HepG2 (cell line): Measurements from ENCODE around the gene OGFOD3. TPM values are rescaled to one million over a fixed set of nuclear protein-coding genes. Genes with fewer than 3 reads are reported as not detected.
A peak's percentile ranks its signal among the peaks of the same experiment; 100 is the strongest.

Experiments
- CSRNP1 ChIP-seq: sonication (generic); formaldehyde crosslinking; IDR thresholded peaks from 2 replicates; pipeline ENCODE4 v1.8.1; 2023; ENCODE audit warnings: mild to moderate bottlenecking, missing genetic modification reagents
- KDM5A ChIP-seq: fragments of 200-600 bp; sonication (generic); IDR thresholded peaks from 2 replicates; pipeline ENCODE4 v1.7.0; 2018; ENCODE audit warnings: antibody characterized with exemption, mild to moderate bottlenecking, low read length, borderline replicate concordance
- NFIB ChIP-seq: sonication (generic); formaldehyde crosslinking; IDR thresholded peaks from 2 replicates; pipeline ENCODE4 v1.9.0; 2021; ENCODE audit warnings: missing genetic modification reagents, mild to moderate bottlenecking, borderline replicate concordance
- NR2C2 ChIP-seq: sonication (generic); formaldehyde crosslinking; IDR thresholded peaks from 2 replicates; pipeline ENCODE4 v1.4.0; 2020; ENCODE audit warnings: missing genetic modification reagents, mild to moderate bottlenecking, moderate library complexity, borderline replicate concordance
- POGK ChIP-seq: sonication (generic); formaldehyde crosslinking; conservative IDR thresholded peaks from 2 replicates; pipeline ENCODE4 v1.8.0; 2022; ENCODE audit warnings: mild to moderate bottlenecking, moderate library complexity, missing genetic modification reagents
- REL ChIP-seq: sonication (generic); formaldehyde crosslinking; conservative IDR thresholded peaks from 2 replicates; pipeline ENCODE4 v1.8.0; 2022; ENCODE audit warnings: mild to moderate bottlenecking, missing genetic modification reagents, moderate library complexity
- SNAI1 ChIP-seq: sonication (generic); formaldehyde crosslinking; IDR thresholded peaks from 2 replicates; pipeline ENCODE4 v1.5.0; 2020; ENCODE audit warnings: mild to moderate bottlenecking, missing genetic modification reagents, borderline replicate concordance
- ZNF124 ChIP-seq: sonication (generic); formaldehyde crosslinking; IDR thresholded peaks from 2 replicates; pipeline ENCODE4 v1.4.0; 2020; ENCODE audit warnings: missing genetic modification reagents
- ZNF160 ChIP-seq: sonication (generic); formaldehyde crosslinking; IDR thresholded peaks from 2 replicates; pipeline ENCODE4 v1.8.0; 2022; ENCODE audit warnings: mild to moderate bottlenecking, inconsistent platforms, missing genetic modification reagents
- ZNF687 ChIP-seq: sonication (generic); formaldehyde crosslinking; IDR thresholded peaks from 2 replicates; pipeline ENCODE4 v1.5.1; 2020; ENCODE audit warnings: mild to moderate bottlenecking, missing genetic modification reagents, moderate library complexity
- polyA plus RNA-seq, 8 experiments: library from polyadenylated mRNA; depleted of rRNA in 3 of 8; stranded (reverse) in 7 of 8; unstranded in 1 of 8; fragments of >200 nt; fragmentation: Illumina TruSeq in 4 of 8; extraction: Trizol in 4 of 8; gene quantifications; 2 replicates each; pipeline versions ENCODE4 v1.2.1 to v1.2.3, GENCODE V29; 2011 to 2016; ENCODE audit warnings: low read depth in 4 of 8, missing spikeins in 1 of 8, mixed read lengths in 1 of 8; ENCODE audit not compliant: insufficient read depth in 1 of 8
- total RNA-seq, 5 experiments: library from RNA; depleted of rRNA; stranded (reverse); fragments of >200 nt; fragmentation: Illumina TruSeq; extraction: Trizol; gene quantifications; 2 replicates each; pipeline ENCODE4 v1.2.3, GENCODE V29; 2016; ENCODE audit warnings: low read depth in 1 of 5
- TF ChIP-seq, protein P1 (sequence below): sonication (generic); formaldehyde crosslinking; IDR thresholded peaks from 2 replicates; pipeline ENCODE4 v1.4.0; 2020; ENCODE audit warnings: missing genetic modification reagents
- TF ChIP-seq, protein P2 (sequence below), 2 experiments: sonication (generic) in 1 of 2; formaldehyde crosslinking in 1 of 2; IDR thresholded peaks; 2 replicates each; pipeline versions ENCODE4 v1.4.0 to v1.6.1; 2016 to 2020; ENCODE audit warnings: borderline replicate concordance in 1 of 2, low read depth in 1 of 2, mild to moderate bottlenecking in 1 of 2, missing genetic modification reagents in 1 of 2

The OGFOD3 gene
- total and polyA plus RNA-seq, 2 of the 13 experiments (the other 11 are each of a cell fraction or from before 2014, with no cell fraction given): 40.0 to 42.1 TPM

GRCh38 chr17:82418001-82418986 is at the start of gene OGFOD3, which contains the start of gene HEXD (continued):
- TF ChIP-seq, protein P1, sequence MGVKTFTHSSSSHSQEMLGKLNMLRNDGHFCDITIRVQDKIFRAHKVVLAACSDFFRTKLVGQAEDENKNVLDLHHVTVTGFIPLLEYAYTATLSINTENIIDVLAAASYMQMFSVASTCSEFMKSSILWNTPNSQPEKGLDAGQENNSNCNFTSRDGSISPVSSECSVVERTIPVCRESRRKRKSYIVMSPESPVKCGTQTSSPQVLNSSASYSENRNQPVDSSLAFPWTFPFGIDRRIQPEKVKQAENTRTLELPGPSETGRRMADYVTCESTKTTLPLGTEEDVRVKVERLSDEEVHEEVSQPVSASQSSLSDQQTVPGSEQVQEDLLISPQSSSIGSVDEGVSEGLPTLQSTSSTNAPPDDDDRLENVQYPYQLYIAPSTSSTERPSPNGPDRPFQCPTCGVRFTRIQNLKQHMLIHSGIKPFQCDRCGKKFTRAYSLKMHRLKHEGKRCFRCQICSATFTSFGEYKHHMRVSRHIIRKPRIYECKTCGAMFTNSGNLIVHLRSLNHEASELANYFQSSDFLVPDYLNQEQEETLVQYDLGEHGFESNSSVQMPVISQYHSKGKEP (CRISPR knock-in tag): no peak; the same call in 1 of the 2 replicates
- 0 out of 2 replicates have a peak, but pooled peaks have one; percentile 50 for TF ChIP-seq REL (CRISPR knock-in tag)
- peak; percentile 91 for TF ChIP-seq ZNF687 (CRISPR knock-in tag)
- TF ChIP-seq NR2C2 (CRISPR knock-in tag): peak; percentile 70
- no peak for TF ChIP-seq SNAI1 (CRISPR knock-in tag)
- no peak for TF ChIP-seq NFIB (CRISPR knock-in tag)
- peak; percentile 93 for TF ChIP-seq KDM5A
- TF ChIP-seq CSRNP1: peak; percentile 82; the same call in 1 of the 2 replicates
- TF ChIP-seq ZNF160 (CRISPR knock-in tag): peak; percentile 93; the same call in 1 of the 2 replicates
- TF ChIP-seq ZNF124 (CRISPR knock-in tag): no peak
- TF ChIP-seq, protein P2, sequence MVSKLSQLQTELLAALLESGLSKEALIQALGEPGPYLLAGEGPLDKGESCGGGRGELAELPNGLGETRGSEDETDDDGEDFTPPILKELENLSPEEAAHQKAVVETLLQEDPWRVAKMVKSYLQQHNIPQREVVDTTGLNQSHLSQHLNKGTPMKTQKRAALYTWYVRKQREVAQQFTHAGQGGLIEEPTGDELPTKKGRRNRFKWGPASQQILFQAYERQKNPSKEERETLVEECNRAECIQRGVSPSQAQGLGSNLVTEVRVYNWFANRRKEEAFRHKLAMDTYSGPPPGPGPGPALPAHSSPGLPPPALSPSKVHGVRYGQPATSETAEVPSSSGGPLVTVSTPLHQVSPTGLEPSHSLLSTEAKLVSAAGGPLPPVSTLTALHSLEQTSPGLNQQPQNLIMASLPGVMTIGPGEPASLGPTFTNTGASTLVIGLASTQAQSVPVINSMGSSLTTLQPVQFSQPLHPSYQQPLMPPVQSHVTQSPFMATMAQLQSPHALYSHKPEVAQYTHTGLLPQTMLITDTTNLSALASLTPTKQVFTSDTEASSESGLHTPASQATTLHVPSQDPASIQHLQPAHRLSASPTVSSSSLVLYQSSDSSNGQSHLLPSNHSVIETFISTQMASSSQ (IDR thresholded peaks at IDR 0.05; ENCODE audit: low read depth): no peak
- TF ChIP-seq, protein P2 (CRISPR knock-in tag; IDR thresholded peaks at IDR 0.05; ENCODE audit: borderline replicate concordance): no peak
- TF ChIP-seq POGK (CRISPR knock-in tag): peak; percentile 98
